Hepatocyte (in vitro differentiated cells): ENCODE measurements around the gene C2CD4D.

Source experiments
- CTCF ChIP-seq: fragments of 200-600 bp; sonication (generic); IDR thresholded peaks from 2 replicates; pipeline ENCODE4 v1.5.1; 2016; ENCODE audit warnings: antibody characterized with exemption, mild to moderate bottlenecking; ENCODE audit not compliant: poor library complexity
- EZH2 ChIP-seq: fragments of 200-600 bp; sonication (generic); IDR thresholded peaks from 2 replicates; pipeline ENCODE4 v1.6.1; 2016; ENCODE audit warnings: antibody characterized with exemption, mild to moderate bottlenecking, borderline replicate concordance
- EZH2phosphoT487 ChIP-seq: fragments of 200-600 bp; sonication (generic); IDR thresholded peaks from one replicate; pipeline ENCODE4 v1.6.1; 2018; ENCODE audit warnings: antibody characterized with exemption, mild to moderate bottlenecking, low read depth, moderate library complexity; ENCODE audit not compliant: unreplicated experiment, severe bottlenecking

GRCh38 chr1:151823175-151823574, 16.4 kb downstream of the C2CD4D start:
- no peak for TF ChIP-seq CTCF
- TF ChIP-seq EZH2 = no peak
- TF ChIP-seq EZH2phosphoT487 = no peak
